GM11168 (cell line): ENCODE results near the gene MIXL1.

ENCODE experiments used
- in situ Hi-C: fragments of 300-500 bp; cut with MboI; formaldehyde crosslinking; loops from one replicate; pipeline ENCODE4 v1.12.0; 2022; ENCODE audit warnings: low sequenced_read_pairs; ENCODE audit not compliant: unreplicated experiment

MIXL1 gene

GRCh38 chr1:226272233-226272902 lies 48.9 kb downstream of the MIXL1 start:
- in situ Hi-C loops: loop anchor here (5.0 kb wide), 1 partner anchor 95 kb away; no protein-coding TSS in a partner anchor

- in situ Hi-C loops: loop anchor here (5.0 kb wide), 1 partner anchor 93 kb away; no protein-coding TSS in a partner anchor
Observed at GRCh38 chr1:226274138-226274537, 50.7 kb downstream of the MIXL1 start.

DNA sequence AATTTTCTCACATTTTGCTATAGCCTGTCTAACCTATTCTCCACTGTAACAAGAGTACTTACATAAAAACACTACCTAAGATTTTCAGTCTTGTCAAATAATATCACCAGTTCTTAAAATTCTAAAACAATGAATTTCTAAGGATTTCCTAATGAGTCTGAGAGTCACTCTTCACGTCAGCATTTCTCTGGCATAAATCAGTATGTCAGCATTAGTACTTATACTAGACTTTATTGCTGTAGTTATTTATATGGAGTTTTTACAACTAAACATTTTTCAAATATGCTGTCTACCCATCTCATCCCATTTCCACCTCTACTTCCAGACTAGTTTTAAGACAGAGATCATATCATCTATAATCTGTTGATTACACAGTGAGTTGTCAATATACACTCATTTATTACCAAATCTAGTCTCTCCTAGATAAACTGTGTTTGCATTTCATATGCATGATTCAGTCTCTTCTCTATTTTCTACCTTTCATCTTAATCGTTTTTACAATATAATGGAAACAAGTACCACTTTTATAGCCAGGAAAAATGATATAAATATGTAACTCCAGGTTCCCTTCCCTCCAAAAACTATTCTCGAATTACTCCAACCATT lies 52.7 kb downstream of the MIXL1 start:
- in situ Hi-C loops: no loop called here
